Left ventricle myocardium inferior (tissue), 1 donor: ENCODE measurements around the gene CPXM2. TPM values are rescaled to one million over a fixed set of nuclear protein-coding genes. Genes with fewer than 3 reads are reported as not detected.

Source experiments
- DNase-seq: peaks from one replicate; pipeline ENCODE4 v3.0.0-alpha.2; 2020
- H3K27ac ChIP-seq: fragments of 200-600 bp; replicated peaks from 2 replicates; pipeline ENCODE4 v1.8.0; 2021
- H3K27me3 ChIP-seq: fragments of 200-600 bp; 2 replicates; pipeline ENCODE4 v1.8.0; 2021; ENCODE audit warnings: low read depth
- H3K36me3 ChIP-seq: fragments of 200-600 bp; 2 replicates; pipeline ENCODE4 v1.8.0; 2021
- H3K4me1 ChIP-seq: fragments of 200-600 bp; 2 replicates; pipeline ENCODE4 v1.8.0; 2021
- H3K4me3 ChIP-seq: fragments of 200-600 bp; 2 replicates; pipeline ENCODE4 v1.8.0; 2021; ENCODE audit warnings: mild to moderate bottlenecking, moderate library complexity
- H3K9me3 ChIP-seq: fragments of 200-600 bp; replicated peaks from 2 replicates; pipeline ENCODE4 v1.8.0; 2021
- CTCF ChIP-seq: fragments of 200-600 bp; IDR thresholded peaks from 2 replicates; pipeline ENCODE4 v1.8.0; 2021; ENCODE audit warnings: antibody characterized with exemption, mild to moderate bottlenecking, borderline replicate concordance
- intact Hi-C: fragments of 100-400 bp; cut with micrococcal nuclease; formaldehyde crosslinking; loops from one replicate; pipeline ENCODE4 v1.11.0; 2022
- total RNA-seq: library from RNA; stranded (reverse); fragmentation: NEBNext Ultra II Directional; extraction: Animal tissue kit (Norgen Biotek cat#: 25700); gene quantifications from one replicate; pipeline ENCODE4 v1.2.1, GENCODE V29; 2021
- donor health status: DM: no; HTN: yes; CAD: no; lungs with severe emphysema.

Gene CPXM2
- total RNA-seq, 1 donor from 2014 or later = 4.5 TPM

- Histone ChIP-seq H3K9me3 (peaks cover 2% of the 10 kb centered on the region), H3K36me3 (no peaks in the 10 kb centered on the region), H3K27ac (no peak overlapping the region), H3K4me3 (no peak overlapping the region), H3K4me1 (no peaks in the 10 kb centered on the region), H3K27me3 (peaks cover 72% of the 10 kb centered on the region)
- TF ChIP-seq CTCF = no peak
- no peak for DNase-seq
- intact Hi-C loops = no loop called here
Observed at GRCh38 chr10:123833170-123833850, 58.3 kb downstream of the CPXM2 start.

GRCh38 chr10:123831259-123831658 is 60.3 kb downstream of the CPXM2 start:
- Histone ChIP-seq H3K36me3 (no peaks in the 10 kb centered on the region), H3K27me3 (peaks cover 62% of the 10 kb centered on the region), H3K9me3 (peaks cover 6% of the 10 kb centered on the region), H3K4me1 (no peaks in the 10 kb centered on the region), H3K4me3 (no peak overlapping the region), H3K27ac (no peak overlapping the region)
- no peak for DNase-seq
- intact Hi-C loops = no loop called here
- no peak for TF ChIP-seq CTCF

GRCh38 chr10:123821136-123821535 is 70.5 kb downstream of the CPXM2 start:
- H3K4me1 ChIP-seq = no peaks in the 10 kb centered on the region
- TF ChIP-seq CTCF = no peak
- no peak overlapping the region for H3K4me3 ChIP-seq
- intact Hi-C loops = no loop called here
- peaks cover 14% of the 10 kb centered on the region for H3K27me3 ChIP-seq
- DNase-seq = no peak
- H3K27ac ChIP-seq = no peak overlapping the region
- H3K36me3 ChIP-seq = no peaks in the 10 kb centered on the region
- H3K9me3 ChIP-seq = peaks cover 12% of the 10 kb centered on the region

GRCh38 chr10:123809632-123810031 is 82.0 kb downstream of the CPXM2 start:
- intact Hi-C loops = no loop called here

GRCh38 chr10:123808906-123809305 is 82.7 kb downstream of the CPXM2 start:
- Histone ChIP-seq H3K27me3 (peaks cover 39% of the 10 kb centered on the region), H3K4me3 (no peak overlapping the region), H3K36me3 (no peaks in the 10 kb centered on the region), H3K9me3 (peaks cover 10% of the 10 kb centered on the region), H3K27ac (no peak overlapping the region), H3K4me1 (no peaks in the 10 kb centered on the region)
- TF ChIP-seq CTCF = no peak
- intact Hi-C loops = no loop called here
- no peak for DNase-seq

More at GRCh38 chr10:123809632-123810031, 82.0 kb downstream of the CPXM2 start:
- no peak for TF ChIP-seq CTCF
- Histone ChIP-seq H3K4me3 (no peak overlapping the region), H3K36me3 (no peaks in the 10 kb centered on the region), H3K4me1 (no peaks in the 10 kb centered on the region), H3K27ac (no peak overlapping the region), H3K27me3 (peaks cover 39% of the 10 kb centered on the region), H3K9me3 (peaks cover 12% of the 10 kb centered on the region)
- no peak for DNase-seq
